ENCODE measurements around the gene ZNF236.

Gene ZNF236

DNA sequence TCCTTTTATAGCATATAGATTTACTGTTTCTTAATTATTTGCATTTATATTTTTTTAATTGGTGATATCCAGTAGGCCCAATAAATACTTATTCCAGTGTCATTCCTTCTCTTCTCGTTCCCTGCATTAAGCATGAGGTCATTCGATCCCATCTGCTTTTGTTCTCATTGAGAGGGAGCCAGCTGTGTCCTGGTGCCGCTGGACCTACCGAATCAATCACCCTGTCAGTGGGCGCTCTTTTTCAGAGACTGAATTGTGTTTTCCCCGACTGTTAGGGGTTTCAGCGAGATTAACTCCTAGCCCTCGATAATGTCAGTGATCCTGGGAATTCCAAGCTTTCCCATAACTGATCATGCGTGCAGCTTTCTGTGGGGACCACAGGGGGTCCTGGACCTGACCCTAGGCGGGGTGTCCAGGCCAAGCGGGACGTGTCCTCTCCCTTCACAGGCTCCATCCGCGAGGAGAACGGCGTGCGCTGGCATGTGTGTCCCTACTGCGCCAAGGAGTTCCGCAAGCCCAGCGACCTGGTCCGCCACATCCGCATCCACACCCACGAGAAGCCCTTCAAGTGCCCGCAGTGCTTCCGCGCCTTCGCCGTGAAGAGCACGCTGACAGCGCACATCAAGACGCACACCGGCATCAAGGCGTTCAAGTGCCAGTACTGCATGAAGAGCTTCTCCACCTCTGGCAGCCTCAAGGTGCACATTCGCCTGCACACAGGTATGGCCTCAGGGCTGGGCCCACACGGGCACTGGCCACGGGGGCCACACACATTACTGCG is 72.4 kb downstream of the ZNF236 start:
- no peak overlapping the region for H3K4me3 ChIP-seq (ENCODE audit: low read depth, low read length)
- DNase-seq (ENCODE audit: low read depth): no peak

DNA sequence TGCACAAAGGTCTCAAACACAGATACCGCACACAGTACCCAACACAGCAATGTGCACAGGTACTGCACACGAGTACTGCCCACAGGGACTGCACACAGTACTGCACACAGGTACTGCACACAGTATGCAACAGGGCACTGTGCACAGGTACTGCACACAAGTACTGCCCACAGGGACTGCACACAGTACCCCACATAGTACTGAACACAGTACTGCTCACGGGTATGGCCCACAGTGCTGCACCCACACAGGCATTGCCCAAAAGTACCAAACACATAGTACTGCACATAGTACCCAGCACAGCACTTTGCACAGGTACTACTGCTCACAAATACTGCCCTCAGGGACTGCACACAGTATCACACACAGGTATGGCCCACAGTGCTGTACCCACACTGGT is 73.1 kb downstream of the ZNF236 start:
- H3K4me3 ChIP-seq (ENCODE audit: low read depth, low read length): no peak overlapping the region
- no peak for DNase-seq (ENCODE audit: low read depth)

DNA sequence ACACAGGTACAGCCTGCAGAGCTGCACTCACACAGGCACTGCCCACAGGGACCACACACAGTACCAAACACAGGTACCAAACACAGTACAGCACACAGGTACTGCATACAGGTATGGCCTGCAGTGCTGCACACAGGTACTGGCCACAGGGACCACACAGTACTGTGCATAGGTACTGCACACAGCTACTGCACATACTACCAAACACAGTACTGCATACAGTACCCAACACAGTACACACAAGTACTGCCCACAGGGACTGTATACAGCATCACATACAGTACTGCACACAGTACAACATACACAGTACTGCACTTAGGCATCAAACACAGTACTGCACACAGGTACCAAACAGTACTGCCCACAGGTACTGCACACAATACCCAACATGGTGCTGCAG is 74.3 kb downstream of the ZNF236 start:
- DNase-seq (ENCODE audit: low read depth): no peak
- H3K4me3 ChIP-seq (ENCODE audit: low read depth, low read length): no peak overlapping the region

DNA sequence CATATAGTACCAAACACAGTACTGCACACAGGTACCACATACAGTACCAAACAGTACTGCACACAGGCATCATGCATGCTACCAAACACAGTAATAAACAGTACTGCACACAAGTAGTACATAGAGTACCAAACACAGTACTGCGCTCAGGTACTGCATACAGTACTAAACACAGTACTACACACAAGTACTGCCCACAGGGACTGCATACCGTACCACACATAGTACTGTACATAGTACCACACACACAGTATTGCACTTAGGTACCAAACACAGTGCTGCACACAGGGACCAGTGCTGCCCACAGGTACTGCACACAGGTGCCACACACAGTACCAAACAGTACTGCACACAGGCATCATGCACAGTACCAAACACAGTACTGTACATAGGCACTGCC is 74.9 kb downstream of the ZNF236 start:
- H3K4me3 ChIP-seq (ENCODE audit: low read depth, low read length): no peak overlapping the region
- DNase-seq (ENCODE audit: low read depth): no peak

DNA sequence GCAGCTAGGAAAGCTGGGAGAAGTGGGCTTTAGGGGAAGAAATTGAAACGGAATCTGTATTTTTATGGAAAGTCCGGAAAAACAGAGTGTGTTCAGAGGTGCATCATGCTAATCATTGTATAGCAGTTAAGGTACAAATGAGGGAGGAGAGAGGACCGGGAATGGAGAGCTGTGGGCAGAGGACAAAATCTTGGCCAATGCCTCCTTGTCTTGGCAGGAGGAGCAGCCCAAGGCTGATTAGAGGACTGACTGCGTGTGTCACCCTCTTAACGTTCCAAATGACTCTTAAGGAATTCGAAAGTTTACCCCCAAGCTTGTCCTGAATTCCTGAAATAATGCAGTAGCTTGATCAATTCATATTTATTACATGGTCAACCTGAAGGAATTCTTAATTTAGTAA is 81.0 kb downstream of the ZNF236 start:
- no peak for DNase-seq (ENCODE audit: low read depth)
- no peak overlapping the region for H3K4me3 ChIP-seq (ENCODE audit: low read depth, low read length)

DNA sequence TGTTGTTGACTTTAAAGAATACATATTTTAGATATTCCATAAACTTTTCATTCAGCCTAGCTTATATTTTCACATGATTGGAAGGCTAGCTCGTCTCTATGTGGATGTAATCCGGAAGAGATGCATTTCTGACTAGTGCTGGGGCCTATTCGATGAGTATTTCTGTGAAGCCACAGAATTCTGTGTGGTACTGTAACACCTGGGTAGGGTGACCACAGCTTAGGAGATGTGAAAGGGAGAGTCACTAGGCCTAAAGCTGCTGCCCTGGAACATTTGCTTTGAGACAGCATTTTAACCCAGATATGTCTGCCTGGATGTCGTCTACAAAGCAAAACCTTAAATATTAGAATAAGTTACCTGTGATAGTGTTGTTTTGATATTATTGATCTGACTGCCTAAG is 83.5 kb downstream of the ZNF236 start:
- DNase-seq (ENCODE audit: low read depth): no peak
- H3K4me3 ChIP-seq (ENCODE audit: low read depth, low read length): no peak overlapping the region

DNA sequence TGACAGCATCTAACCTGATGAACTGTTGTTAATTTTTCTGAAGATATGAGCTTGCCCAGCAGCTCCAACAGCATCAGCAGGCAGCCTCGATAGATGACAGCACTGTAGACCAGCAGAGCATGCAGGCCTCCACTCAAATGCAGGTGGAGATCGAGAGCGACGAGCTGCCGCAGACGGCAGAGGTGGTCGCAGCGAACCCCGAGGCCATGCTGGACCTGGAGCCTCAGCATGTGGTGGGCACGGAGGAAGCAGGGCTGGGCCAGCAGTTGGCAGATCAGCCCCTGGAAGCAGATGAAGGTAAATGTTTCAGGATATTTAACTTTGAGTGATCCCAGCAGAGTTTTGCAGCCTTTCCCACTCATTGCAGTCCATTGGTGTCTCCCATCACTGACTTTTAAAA is 85.9 kb downstream of the ZNF236 start:
- no peak overlapping the region for H3K4me3 ChIP-seq (ENCODE audit: low read depth, low read length)
- DNase-seq (ENCODE audit: low read depth): no peak

DNA sequence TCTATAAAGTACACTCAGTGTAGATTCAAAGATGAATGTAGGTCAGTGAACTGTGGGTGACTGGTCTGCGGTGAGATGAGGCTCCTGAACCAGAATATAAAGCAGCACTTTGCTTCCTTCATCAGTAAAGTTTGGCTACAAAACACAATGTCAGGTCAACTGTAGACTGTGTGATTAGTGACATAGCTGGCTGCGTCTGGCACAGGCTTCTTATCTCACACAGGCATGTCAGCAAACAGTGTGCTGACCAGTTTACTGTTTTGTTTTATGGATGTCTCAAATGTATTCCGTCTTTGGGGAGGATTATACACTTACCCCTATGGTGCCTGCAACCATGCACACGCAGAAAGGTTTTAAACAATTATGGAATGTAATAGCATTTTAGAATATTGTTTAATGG is 87.1 kb downstream of the ZNF236 start:
- DNase-seq (ENCODE audit: low read depth): no peak
- no peak overlapping the region for H3K4me3 ChIP-seq (ENCODE audit: low read depth, low read length)

DNA sequence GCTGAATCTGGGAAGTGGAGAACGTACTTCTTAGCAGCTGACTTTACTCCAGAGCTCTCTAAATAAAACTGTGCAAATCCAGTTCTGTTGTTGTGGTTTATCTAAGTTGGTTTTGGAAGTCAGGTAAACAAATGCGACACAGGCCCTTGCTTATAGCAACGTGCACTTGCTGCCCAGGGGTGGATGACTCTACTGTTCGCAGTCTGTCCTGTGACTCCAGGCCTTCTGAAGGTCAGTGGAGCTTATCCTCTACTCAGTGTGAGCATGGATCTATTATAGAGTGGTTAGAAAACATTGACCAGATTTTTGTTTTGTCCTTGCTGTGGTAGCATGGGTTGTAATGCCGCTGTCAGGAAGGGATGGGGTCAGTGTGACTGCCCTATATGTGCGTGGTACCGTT is 89.1 kb downstream of the ZNF236 start:
- DNase-seq (ENCODE audit: low read depth): no peak
- no peak overlapping the region for H3K4me3 ChIP-seq (ENCODE audit: low read depth, low read length)

DNA sequence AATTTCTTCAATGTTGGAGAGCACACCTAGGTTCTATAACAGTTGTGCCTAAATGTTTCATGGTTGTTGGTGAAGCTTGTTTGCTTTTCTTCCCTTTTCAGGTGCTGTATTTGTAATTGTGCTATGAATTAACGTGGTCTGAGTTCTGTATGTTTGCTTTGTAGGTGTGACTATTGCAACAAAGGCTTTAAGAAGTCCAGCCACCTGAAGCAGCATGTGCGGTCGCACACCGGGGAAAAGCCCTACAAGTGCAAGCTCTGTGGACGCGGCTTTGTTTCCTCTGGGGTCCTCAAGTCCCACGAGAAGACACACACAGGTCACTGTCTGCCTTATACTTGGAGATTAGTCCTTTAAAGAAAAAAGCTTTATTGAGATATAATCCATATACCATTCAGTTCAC is 91.2 kb downstream of the ZNF236 start:
- no peak for DNase-seq (ENCODE audit: low read depth)

DNA sequence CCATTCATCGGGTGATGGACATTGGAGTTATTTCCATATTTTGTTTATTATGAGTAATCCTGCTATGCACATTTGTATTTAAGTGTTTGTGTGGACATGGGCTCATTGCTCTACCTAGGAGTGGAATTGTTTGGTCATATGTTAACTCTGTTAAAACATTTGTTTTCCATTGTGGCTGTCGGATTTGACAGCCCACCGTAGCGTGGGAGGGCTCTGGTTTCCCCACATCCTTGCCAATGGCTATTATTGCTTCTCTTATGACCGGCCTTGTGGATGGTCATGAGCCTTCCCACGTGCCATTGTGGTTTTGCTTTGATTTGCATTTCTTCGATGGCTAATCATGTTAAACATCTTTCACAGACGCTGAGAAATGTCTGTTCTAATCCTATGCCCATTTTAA is 92.0 kb downstream of the ZNF236 start:
- DNase-seq (ENCODE audit: low read depth): no peak
- no peak overlapping the region for H3K4me3 ChIP-seq (ENCODE audit: low read depth, low read length)

More for the DNA sequence above, 91.2 kb downstream of the ZNF236 start:
- H3K4me3 ChIP-seq (ENCODE audit: low read depth, low read length): no peak overlapping the region

DNA sequence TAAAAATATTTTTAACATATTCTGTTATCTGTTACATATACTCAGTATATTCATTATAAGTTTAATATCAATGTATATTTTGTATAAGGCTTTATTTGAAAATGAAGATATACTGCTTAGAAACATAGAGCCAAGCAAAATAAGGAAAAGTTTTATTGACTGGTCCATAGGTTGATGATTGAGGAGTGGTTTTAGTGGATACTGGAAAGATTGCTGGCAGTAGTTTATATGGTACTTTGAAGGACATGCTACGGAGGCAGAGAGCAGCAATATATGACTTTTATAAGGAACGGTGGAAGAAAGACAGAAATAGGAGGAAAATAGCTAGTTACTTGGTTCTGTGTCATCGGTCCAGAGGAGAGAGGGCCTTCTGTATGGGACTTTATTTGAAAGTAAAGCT is 92.4 kb downstream of the ZNF236 start:
- no peak overlapping the region for H3K4me3 ChIP-seq (ENCODE audit: low read depth, low read length)
- DNase-seq (ENCODE audit: low read depth): no peak

DNA sequence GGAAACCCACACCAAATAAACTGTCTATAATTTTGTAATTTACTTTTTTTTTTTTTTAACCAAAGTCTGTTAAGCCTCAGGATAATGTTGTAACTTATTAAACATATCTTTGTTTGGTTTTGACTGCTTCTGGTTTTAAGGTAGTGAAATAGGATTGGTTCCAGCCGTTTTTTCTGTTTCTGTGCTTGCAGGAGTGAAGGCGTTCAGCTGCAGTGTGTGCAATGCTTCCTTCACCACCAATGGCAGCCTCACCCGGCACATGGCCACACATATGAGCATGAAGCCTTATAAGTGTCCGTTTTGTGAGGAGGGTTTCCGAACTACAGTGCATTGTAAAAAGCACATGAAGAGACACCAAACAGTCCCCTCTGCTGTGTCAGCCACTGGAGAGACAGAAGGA is 93.1 kb downstream of the ZNF236 start:
- no peak for DNase-seq (ENCODE audit: low read depth)
- H3K4me3 ChIP-seq (ENCODE audit: low read depth, low read length): no peak overlapping the region

DNA sequence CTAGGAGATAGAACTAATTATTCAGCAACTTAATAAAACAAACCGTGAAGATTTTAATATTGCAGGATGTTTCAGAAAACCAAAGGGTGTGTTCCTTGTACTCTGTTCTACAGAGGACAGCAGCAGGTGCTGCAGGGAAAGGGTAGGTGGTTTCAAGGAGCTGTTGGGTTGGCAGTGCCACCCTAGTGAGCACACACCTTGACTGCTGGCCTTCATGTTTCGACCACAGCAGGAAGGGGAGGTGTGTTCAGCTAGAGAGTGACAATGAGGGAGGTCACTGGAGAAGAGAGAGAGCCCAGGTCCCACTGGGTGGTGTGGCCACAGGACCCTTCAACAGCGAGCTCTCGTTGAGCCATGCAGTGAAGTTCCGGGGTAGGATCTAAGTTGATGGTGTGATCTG is 98.6 kb downstream of the ZNF236 start:
- DNase-seq (ENCODE audit: low read depth): no peak
- no peak overlapping the region for H3K4me3 ChIP-seq (ENCODE audit: low read depth, low read length)

DNA sequence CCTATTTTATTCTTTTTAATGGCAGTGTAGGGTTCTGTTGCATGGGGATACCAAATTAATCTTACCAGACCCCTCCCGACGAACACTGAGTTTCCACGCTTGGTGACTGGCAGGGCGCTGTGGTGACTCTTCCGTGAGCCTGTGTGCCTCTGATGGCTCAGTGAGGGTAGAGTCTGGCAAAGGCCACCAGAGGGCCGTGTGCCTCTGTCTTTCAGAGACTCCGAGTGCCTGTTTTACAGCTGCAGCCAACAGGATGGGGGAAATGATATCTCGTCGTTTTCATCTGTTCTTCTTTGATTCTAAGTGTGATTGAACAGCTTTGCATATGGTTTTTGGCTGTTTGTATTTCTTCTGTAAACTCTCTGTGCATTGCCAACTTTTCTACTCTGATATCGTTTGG is 99.8 kb downstream of the ZNF236 start:
- DNase-seq (ENCODE audit: low read depth): peak; percentile 15
- no peak overlapping the region for H3K4me3 ChIP-seq (ENCODE audit: low read depth, low read length)

DNA sequence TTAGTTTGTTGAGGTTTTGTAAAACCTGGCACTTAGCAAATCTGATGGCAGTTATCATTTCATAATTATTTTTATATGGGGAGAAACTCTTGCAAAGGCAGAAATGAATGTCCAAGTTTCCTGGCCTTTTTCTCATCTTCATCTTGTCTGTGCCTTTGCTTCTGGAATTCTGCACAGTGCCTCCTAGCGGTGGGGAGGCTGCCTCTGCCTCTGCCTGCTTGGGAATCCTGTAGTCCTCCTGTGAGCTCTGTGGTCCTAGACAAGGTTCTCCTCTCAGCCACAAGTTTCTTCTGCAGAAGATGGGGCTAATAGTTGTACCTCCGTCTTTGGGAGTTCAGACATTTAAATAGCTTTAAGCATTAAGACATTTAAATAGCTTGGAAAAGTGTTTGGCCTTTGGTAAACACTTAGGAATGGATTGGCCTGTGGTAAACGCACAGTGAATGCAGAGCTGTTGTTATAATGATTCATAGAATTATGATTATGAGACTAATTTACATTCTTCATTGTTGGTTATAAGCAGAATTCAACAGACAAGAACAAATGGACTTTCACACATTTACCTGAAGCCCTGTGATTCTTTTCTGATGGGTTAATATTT is 101.2 kb downstream of the ZNF236 start:
- H3K4me3 ChIP-seq (ENCODE audit: low read depth, low read length): no peak overlapping the region
- DNase-seq (ENCODE audit: low read depth): no peak

DNA sequence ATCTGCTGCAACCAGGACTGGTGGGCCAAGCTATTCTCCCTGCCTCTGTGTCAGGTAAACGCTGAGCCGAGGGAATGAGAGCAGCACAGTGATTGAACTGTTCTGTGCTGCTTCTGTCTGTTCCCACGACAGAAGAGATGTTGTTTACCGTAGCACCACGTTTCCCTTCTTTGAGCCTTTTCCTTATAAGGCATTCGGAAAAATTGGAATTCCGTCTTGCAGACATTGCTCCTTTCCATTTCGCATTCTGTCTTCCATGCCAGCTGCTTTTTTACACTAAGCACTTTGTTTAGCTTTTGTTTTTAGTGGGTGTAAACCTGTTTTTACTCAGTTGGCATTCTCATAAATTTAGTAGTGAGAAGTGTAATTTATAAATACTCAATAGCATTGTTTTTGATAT is 103.1 kb downstream of the ZNF236 start:
- no peak for DNase-seq (ENCODE audit: low read depth)
- H3K4me3 ChIP-seq (ENCODE audit: low read depth, low read length): no peak overlapping the region

DNA sequence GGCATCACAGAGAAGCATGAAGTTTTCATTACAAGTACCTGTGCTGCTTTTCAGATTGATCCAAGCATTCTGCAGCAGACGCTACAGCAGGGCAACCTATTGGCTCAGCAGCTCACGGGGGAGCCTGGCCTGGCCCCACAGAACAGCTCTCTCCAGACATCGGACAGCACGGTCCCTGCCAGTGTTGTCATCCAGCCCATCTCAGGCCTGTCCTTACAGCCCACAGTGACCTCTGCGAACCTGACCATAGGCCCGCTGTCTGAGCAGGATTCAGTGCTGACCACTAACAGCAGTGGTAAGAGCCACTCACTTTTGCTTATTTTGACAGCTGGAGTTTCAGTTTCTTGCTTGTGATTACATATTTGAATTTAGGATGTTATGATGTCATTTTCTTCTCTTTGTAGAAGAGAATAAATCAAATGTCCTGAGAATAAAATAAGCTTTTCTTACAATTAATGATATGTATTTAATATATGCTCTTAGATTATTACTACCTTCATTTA is 104.9 kb downstream of the ZNF236 start:
- no peak overlapping the region for H3K4me3 ChIP-seq (ENCODE audit: low read depth, low read length)
- no peak for DNase-seq (ENCODE audit: low read depth)

DNA sequence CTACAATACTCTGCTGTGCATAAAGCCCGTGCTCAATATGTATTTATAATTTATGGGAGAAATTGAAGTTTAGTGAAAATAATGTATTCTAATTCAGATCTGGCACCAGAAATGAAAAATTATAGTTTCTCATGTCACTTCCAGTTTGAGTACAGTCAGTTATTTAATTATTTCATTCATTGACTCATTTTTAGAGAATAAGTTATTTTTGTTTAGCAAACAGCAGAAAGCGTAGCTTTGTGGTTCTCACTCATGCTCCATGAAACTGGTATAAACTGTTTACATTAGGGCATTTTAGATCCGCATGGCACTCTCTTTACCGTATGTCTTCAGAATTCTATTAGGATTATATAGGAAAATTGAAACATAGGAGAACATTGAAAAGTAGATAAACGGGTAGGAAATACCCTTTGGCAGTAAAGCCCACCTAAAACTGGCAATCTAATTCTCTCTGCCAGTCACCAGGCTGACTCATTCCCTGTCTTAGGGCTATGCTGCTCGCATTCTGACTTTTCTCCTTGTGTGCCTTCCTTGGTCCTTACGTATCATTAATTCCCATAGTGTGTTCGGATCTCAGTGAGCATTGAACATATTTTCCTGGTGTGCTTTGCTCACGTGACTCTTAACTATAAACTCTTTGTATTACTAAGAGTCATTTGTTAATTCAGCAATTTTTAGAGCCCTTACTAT is 106.0 kb downstream of the ZNF236 start:
- no peak overlapping the region for H3K4me3 ChIP-seq (ENCODE audit: low read depth, low read length)
- DNase-seq (ENCODE audit: low read depth): no peak

DNA sequence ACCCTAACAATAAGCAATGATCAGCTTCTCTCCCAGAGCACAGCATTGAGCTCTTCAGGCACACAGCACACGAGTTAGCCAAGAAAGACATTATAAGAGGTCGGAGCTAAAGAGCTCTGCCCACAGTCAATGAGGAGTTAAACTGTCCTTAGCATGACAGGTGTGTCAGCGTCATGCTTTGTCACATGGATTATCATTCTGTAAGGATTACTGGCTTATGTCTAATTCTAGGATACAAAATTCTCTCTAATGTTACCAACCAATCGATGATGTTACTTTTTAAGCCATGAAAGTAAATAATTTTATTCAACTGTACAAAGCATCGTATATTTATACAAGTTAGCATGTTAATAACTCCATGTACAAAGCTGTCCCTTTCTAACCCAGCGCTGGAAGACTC is 108.8 kb downstream of the ZNF236 start:
- no peak for DNase-seq (ENCODE audit: low read depth)
- H3K4me3 ChIP-seq (ENCODE audit: low read depth, low read length): no peak overlapping the region
